GM21367 (cell line): ENCODE results near the gene VPS54.

ENCODE experiments used
- ATAC-seq: cut with Tn5 transposase; IDR thresholded peaks from one replicate; pipeline ENCODE4 v1.9.1; 2021; ENCODE audit not compliant: unreplicated experiment

Gene VPS54

GRCh38 chr2:64019083-64019974 is at the start of gene VPS54:
Gene VPS54, minus strand, starts transcription at chr2:64019428. Its CDS starts 35,429 bp downstream, at chr2:63983999.
- ATAC-seq = peak; percentile 54

- no peak for ATAC-seq
Observed at GRCh38 chr2:64067326-64067725, 48.1 kb upstream of the VPS54 start.

GRCh38 chr2:64065516-64065915 is 46.3 kb upstream of the VPS54 start:
- no peak for ATAC-seq

- ATAC-seq = no peak
Observed at GRCh38 chr2:64063924-64064331, 44.7 kb upstream of the VPS54 start.

GRCh38 chr2:64063454-64063853 is 44.2 kb upstream of the VPS54 start:
- ATAC-seq = no peak

- ATAC-seq = peak; percentile 54
Observed at GRCh38 chr2:64062840-64063239, 43.6 kb upstream of the VPS54 start.

GRCh38 chr2:64059270-64059669 is 40.0 kb upstream of the VPS54 start:
- no peak for ATAC-seq

- ATAC-seq = no peak
Observed at GRCh38 chr2:64056021-64056420, 36.8 kb upstream of the VPS54 start.

- ATAC-seq = no peak
Observed at GRCh38 chr2:64054161-64054915, 35.1 kb upstream of the VPS54 start.

GRCh38 chr2:64052463-64053241 is 33.4 kb upstream of the VPS54 start:
- no peak for ATAC-seq

GRCh38 chr2:64049633-64050220 is 30.5 kb upstream of the VPS54 start:
- peak; percentile 72 for ATAC-seq

- no peak for ATAC-seq
Observed at GRCh38 chr2:64045938-64046337, 26.7 kb upstream of the VPS54 start.

- no peak for ATAC-seq
Observed at GRCh38 chr2:64040161-64040560, 20.9 kb upstream of the VPS54 start.

GRCh38 chr2:64036034-64036705 is 16.9 kb upstream of the VPS54 start:
- ATAC-seq = peak; percentile 79

GRCh38 chr2:64035072-64035942 is 16.1 kb upstream of the VPS54 start:
- ATAC-seq = no peak

GRCh38 chr2:64029116-64029665 is 10.0 kb upstream of the VPS54 start:
- no peak for ATAC-seq

GRCh38 chr2:64025741-64026140 is 6.5 kb upstream of the VPS54 start:
- ATAC-seq = no peak

- no peak for ATAC-seq
Observed at GRCh38 chr2:64024259-64024949, 5.2 kb upstream of the VPS54 start.
